ENCODE measurements around the gene ACTR2. TPM values are rescaled to one million over a fixed set of nuclear protein-coding genes. Genes with fewer than 3 reads are reported as not detected.

The ACTR2 gene
- total and polyA plus RNA-seq, 2 of the 13 experiments (the other 11 are each of a cell fraction or from before 2014, with no cell fraction given), result 51.2 to 100 TPM

DNA sequence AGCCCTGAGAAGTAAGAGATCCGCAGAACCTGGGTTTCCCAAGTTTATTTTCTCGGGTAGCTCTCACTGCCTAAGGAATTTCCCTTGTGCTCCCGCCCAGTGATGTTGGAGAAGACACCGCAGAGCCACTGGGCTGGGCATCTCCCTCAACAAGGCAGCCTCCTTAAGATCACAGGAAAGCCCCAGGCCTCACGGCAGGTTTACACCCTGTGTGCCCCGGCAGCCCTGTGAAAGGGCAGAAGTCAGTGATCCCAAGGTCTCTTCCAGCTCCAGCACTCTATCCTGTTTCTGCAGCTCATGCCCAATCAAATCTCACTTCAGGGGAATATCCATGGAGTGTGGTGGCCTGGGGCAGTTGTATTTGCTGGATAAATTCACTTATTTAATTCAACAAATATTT is 66.5 kb downstream of the ACTR2 start (continued):
- TF ChIP-seq, protein P1, sequence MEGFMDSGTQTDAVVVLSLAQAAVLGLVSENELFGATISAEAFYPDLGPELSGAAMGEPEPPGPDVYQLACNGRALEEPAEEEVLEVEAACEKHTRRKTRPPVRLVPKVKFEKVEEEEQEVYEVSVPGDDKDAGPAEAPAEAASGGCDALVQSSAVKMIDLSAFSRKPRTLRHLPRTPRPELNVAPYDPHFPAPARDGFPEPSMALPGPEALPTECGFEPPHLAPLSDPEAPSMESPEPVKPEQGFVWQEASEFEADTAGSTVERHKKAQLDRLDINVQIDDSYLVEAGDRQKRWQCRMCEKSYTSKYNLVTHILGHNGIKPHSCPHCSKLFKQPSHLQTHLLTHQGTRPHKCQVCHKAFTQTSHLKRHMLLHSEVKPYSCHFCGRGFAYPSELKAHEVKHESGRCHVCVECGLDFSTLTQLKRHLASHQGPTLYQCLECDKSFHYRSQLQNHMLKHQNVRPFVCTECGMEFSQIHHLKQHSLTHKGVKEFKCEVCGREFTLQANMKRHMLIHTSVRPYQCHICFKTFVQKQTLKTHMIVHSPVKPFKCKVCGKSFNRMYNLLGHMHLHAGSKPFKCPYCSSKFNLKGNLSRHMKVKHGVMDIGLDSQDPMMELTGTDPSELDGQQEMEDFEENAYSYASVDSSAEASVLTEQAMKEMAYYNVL (CRISPR knock-in tag; IDR thresholded peaks at IDR 0.05; ENCODE audit: borderline replicate concordance), result no peak
- no peak for TF ChIP-seq ELF4 (CRISPR knock-in tag; IDR thresholded peaks at IDR 0.05; ENCODE audit: borderline replicate concordance)
- TF ChIP-seq MAFG (CRISPR knock-in tag; IDR thresholded peaks at IDR 0.05), result no peak
- no peak for TF ChIP-seq ZNF354B (CRISPR knock-in tag; IDR thresholded peaks at IDR 0.05)

DNA sequence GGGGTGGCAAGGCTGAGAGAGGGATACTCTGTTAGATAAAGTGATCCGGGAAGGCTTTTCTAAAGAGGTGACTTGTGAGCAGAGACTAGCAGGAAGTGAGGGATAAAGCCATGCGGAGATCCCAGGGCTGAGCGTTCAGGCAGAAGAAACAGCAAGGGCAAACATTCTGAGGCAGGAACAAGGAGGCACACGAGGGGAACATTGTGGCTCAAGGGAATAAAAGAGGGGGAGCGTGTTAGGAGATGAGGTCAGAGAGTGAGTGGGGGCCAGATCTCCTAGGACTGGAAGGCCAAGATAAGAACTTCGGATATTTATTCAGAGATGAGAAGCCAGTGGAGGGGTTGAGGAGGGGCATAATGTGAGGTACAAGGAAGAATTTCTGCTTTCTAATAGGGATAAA is 67.1 kb downstream of the ACTR2 start:
- no peaks in the 10 kb centered on the region for H3K79me2 ChIP-seq (ENCODE audit: insufficient read depth, low read length)
- ATAC-seq, result peak; percentile 20
- FAIRE-seq, result no peak
- no peaks in the 10 kb centered on the region for H3K36me3 ChIP-seq (replicated peaks in 1 of 2; ENCODE audit: control insufficient read depth in 1 of 2, insufficient read depth in 2 of 2, low read length in 2 of 2)
- H3K4me3 ChIP-seq (replicated peaks in 1 of 3; ENCODE audit: insufficient read depth in 1 of 3, low read depth in 2 of 3, low read length in 3 of 3), result no peak overlapping the region
- BruUV-seq (replicated peaks), result no TSS peak
- no peak overlapping the region for H3K27ac ChIP-seq (ENCODE audit: extremely low read length, insufficient read depth, low read length)
- H3K9ac ChIP-seq (ENCODE audit: insufficient read depth, low read depth, low read length), result no peak overlapping the region
- in situ Hi-C loops (cut with HindIII; ENCODE audit: extremely low pct_ligation_motif_present, low pct_unique_long_range_greater_than_20kb) (no loop called here), intact Hi-C loops (cut with micrococcal nuclease; ENCODE audit: unreplicated experiment) (no loop called here)
- WGBS (ENCODE audit: low lambda C conversion rate), result 18% methylated on average over 6 of the region's 6 CpGs
- ChIA-PET POLR2A (interaction anchor here (1.5 kb wide), 1 partner anchor 67 kb away, joined by 3 read pairs; the partner anchor contains the start of gene ACTR2), CTCF (ENCODE audit: low intra/inter-chr PET ratio, low total read pairs) (no interaction called here)
- peak overlapping the region; percentile 48 for H3K4me2 ChIP-seq (ENCODE audit: low read depth, low read length)
- no peak for DNase-seq (ENCODE audit: low spot score)
- H3K9me3 ChIP-seq (ENCODE audit: low read length), result no peaks in the 10 kb centered on the region
- no peaks in the 10 kb centered on the region for H3K27me3 ChIP-seq (ENCODE audit: control insufficient read depth in 1 of 2, insufficient read depth in 2 of 2, low read length in 2 of 2)
- no peaks in the 10 kb centered on the region for H4K20me1 ChIP-seq (ENCODE audit: insufficient read depth, low read length)
- no peak overlapping the region for H2AFZ ChIP-seq (ENCODE audit: low read length)
- peaks cover 70% of the 10 kb centered on the region for H3K4me1 ChIP-seq (ENCODE audit: insufficient read depth, low read length)
- TF ChIP-seq ZFY (CRISPR knock-in tag; IDR thresholded peaks at IDR 0.05) (no peak), RXRB (CRISPR knock-in tag; IDR thresholded peaks at IDR 0.05; ENCODE audit: borderline replicate concordance) (no peak), ZNF878 (CRISPR knock-in tag; IDR thresholded peaks at IDR 0.05) (no peak), PCBP2 (optimal IDR thresholded peaks at IDR 0.05; ENCODE audit: low read depth, low read length, poor library complexity, severe bottlenecking) (no peak), TBL1XR1 (IDR thresholded peaks at IDR 0.05; ENCODE audit: borderline replicate concordance, low read length, partially characterized antibody) (no peak), ZNF431 (CRISPR knock-in tag; IDR thresholded peaks at IDR 0.05; ENCODE audit: borderline replicate concordance, low read depth) (no peak), ELF3 (CRISPR knock-in tag; IDR thresholded peaks at IDR 0.05) (peak; percentile 51; the same call in 1 of the 2 replicates)
- TF ChIP-seq, protein P2, sequence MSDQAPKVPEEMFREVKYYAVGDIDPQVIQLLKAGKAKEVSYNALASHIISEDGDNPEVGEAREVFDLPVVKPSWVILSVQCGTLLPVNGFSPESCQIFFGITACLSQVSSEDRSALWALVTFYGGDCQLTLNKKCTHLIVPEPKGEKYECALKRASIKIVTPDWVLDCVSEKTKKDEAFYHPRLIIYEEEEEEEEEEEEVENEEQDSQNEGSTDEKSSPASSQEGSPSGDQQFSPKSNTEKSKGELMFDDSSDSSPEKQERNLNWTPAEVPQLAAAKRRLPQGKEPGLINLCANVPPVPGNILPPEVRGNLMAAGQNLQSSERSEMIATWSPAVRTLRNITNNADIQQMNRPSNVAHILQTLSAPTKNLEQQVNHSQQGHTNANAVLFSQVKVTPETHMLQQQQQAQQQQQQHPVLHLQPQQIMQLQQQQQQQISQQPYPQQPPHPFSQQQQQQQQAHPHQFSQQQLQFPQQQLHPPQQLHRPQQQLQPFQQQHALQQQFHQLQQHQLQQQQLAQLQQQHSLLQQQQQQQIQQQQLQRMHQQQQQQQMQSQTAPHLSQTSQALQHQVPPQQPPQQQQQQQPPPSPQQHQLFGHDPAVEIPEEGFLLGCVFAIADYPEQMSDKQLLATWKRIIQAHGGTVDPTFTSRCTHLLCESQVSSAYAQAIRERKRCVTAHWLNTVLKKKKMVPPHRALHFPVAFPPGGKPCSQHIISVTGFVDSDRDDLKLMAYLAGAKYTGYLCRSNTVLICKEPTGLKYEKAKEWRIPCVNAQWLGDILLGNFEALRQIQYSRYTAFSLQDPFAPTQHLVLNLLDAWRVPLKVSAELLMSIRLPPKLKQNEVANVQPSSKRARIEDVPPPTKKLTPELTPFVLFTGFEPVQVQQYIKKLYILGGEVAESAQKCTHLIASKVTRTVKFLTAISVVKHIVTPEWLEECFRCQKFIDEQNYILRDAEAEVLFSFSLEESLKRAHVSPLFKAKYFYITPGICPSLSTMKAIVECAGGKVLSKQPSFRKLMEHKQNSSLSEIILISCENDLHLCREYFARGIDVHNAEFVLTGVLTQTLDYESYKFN (CRISPR knock-in tag; conservative IDR thresholded peaks at IDR 0.05), result 0 out of 2 replicates have a peak, but pooled peaks have one; percentile 3
- TF ChIP-seq, protein P3, sequence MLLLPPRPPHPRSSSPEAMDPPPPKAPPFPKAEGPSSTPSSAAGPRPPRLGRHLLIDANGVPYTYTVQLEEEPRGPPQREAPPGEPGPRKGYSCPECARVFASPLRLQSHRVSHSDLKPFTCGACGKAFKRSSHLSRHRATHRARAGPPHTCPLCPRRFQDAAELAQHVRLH (CRISPR knock-in tag; IDR thresholded peaks at IDR 0.05; ENCODE audit: borderline replicate concordance, low read depth), result no peak
- TF ChIP-seq, protein P1 (CRISPR knock-in tag; IDR thresholded peaks at IDR 0.05; ENCODE audit: borderline replicate concordance), result no peak

Measured in HepG2 (cell line).